Left lung (tissue), 10 donors: ENCODE results near the gene TNNI3. TPM values are rescaled to one million over a fixed set of nuclear protein-coding genes. Genes with fewer than 3 reads are reported as not detected.

ENCODE experiments used
- ATAC-seq: fragments of 200-7000 bp; cut with Tn5 transposase; one replicate; pipeline ENCODE4 v1.9.1; 2020; ENCODE audit warnings: moderate library complexity
- DNase-seq, 4 donors: peaks; one replicate each; pipeline ENCODE4 v3.0.0-alpha.2; 2013 to 2020
- H3K27ac ChIP-seq, 2 donors: fragments of 200-600 bp; sonication (generic) in 1 of 2; one replicate each; pipeline versions ENCODE4 v1.5.0 to v1.8.0; 2020 to 2021
- H3K27me3 ChIP-seq, 2 donors: fragments of 200-600 bp; sonication (generic) in 1 of 2; one replicate each; pipeline versions ENCODE4 v1.5.0 to v1.8.0; 2020 to 2021
- H3K36me3 ChIP-seq, 2 donors: fragments of 200-600 bp; sonication (generic) in 1 of 2; one replicate each; pipeline versions ENCODE4 v1.5.0 to v1.8.0; 2020 to 2021
- H3K4me1 ChIP-seq, 2 donors: fragments of 200-600 bp; one replicate each; pipeline ENCODE4 v1.8.0; 2021
- H3K4me3 ChIP-seq, 2 donors: fragments of 200-600 bp; sonication (generic) in 1 of 2; one replicate each; pipeline versions ENCODE4 v1.5.0 to v1.8.0; 2020 to 2021; ENCODE audit warnings: mild to moderate bottlenecking in 1 of 2
- H3K9me3 ChIP-seq, 2 donors: fragments of 200-600 bp; sonication (generic) in 1 of 2; one replicate each; pipeline versions ENCODE4 v1.5.0 to v1.8.0; 2020 to 2021
- CTCF ChIP-seq, 2 donors: fragments of 200-600 bp; sonication (generic) in 1 of 2; IDR thresholded peaks; one replicate each; pipeline versions ENCODE4 v1.5.0 to v1.8.0; 2021; ENCODE audit warnings: antibody characterized with exemption in 2 of 2
- intact Hi-C, 2 donors: fragments of 100-400 bp; cut with DNase I; formaldehyde crosslinking; loops; one replicate each; pipeline versions ENCODE4 v1.11.2 to v1.14.2; 2022
- polyA plus RNA-seq, 6 donors: library from polyadenylated mRNA; unstranded; fragments of 120-200 nt; gene quantifications; one replicate each; pipeline ENCODE4 v1.2.1, GENCODE V29; 2013; ENCODE audit not compliant: insufficient read length in 6 of 6
- total RNA-seq, 2 donors: library from RNA; stranded (reverse); fragmentation: NEBNext Ultra II Directional; extraction: Animal tissue kit (Norgen Biotek cat#: 25700); gene quantifications; one replicate each; pipeline ENCODE4 v1.2.1, GENCODE V29; 2021
- donor health status: DM: no; HTN: yes; CAD: no.
- donor health status: DM: no; HTN: no; CAD: no.

TNNI3 gene
- total and polyA plus RNA-seq, 8 donors, result 0.75 to 1.6 (median 0.98) TPM; not detected in 1

- DNase-seq (no peak), ATAC-seq (no peak)
- no peaks in the 10 kb centered on the region for H3K36me3 ChIP-seq
- H3K4me3 ChIP-seq, result no peak overlapping the region
- peak overlapping the region in 1 of 2 donors; percentile 57 for H3K27ac ChIP-seq
- TF ChIP-seq CTCF (IDR thresholded peaks at IDR 0.05), result no peak
- intact Hi-C loops, result no loop called here
- peaks cover 0 to 3% of the 10 kb centered on the region in 2 donors for H3K9me3 ChIP-seq
- peaks cover 34 to 64% of the 10 kb centered on the region in 2 donors for H3K27me3 ChIP-seq
- H3K4me1 ChIP-seq, result peaks cover 0 to 9% of the 10 kb centered on the region in 2 donors
Measured at GRCh38 chr19:55152017-55152416, 5.5 kb downstream of the TNNI3 start.

DNA sequence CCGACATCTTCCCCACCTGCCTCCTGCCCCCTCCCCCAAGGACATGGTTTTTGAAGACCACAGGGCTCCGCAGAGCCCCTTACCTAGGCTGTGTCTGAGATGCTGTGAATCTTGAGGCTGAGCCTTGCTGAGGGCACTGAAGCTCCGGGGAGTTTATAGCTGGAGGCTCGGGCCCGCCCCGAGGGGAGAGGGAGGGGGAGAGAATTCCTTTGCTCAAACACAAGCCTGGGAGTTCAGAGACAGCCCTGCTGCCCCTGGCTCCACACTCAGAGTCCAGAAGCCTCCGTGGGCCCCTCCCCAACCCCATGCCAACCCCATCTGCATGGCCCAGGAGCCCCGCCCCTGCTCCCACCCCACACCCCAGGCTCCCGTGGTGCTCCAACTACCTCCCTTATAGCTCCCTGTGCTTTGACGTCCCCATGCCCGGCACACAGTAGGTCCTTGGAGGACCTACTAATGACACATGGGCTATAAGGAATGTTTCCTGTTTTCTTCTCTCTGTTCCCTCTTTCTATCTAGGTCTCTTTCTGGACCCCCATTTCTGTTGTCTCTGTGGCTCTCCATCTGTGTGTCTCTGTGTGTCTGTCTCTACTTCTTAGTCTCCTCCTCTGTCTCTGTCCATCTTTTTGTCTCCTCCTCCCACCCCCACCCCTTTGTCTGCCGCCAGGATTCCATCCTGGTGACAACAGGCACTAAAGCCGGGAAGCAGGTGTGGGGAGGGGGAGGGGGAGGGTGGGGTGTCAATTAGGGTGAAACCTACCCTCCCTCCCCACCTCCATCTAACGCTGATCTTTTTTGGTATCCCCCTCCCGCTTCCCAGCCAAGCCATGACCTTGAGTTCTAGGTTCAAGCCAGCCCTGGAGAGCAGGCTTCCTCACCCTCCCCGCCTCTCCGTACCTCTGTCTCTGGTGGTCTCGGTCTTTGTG is 8.2 kb downstream of the TNNI3 start, which contains the start of gene TNNT1:
TSS of gene TNNT1 (minus strand) at position 129 of the 926 bp plus-strand sequence. CDS start 2,049 bp downstream, outside the sequence.
- Histone ChIP-seq H3K27ac (no peak within 1 kb of the TSS), H3K36me3 (no peaks in the 10 kb centered on the region), H3K4me1 (peaks cover 0 to 16% of the 10 kb centered on the region in 2 donors), H3K4me3 (no peak within 1 kb of the TSS), H3K9me3 (peaks cover 0 to 3% of the 10 kb centered on the region in 2 donors), H3K27me3 (peaks cover 36 to 73% of the 10 kb centered on the region in 2 donors)
- no peak for TF ChIP-seq CTCF (IDR thresholded peaks at IDR 0.05)
- no peak for ATAC-seq
- intact Hi-C loops, result no loop called here
- no peak for DNase-seq

DNA sequence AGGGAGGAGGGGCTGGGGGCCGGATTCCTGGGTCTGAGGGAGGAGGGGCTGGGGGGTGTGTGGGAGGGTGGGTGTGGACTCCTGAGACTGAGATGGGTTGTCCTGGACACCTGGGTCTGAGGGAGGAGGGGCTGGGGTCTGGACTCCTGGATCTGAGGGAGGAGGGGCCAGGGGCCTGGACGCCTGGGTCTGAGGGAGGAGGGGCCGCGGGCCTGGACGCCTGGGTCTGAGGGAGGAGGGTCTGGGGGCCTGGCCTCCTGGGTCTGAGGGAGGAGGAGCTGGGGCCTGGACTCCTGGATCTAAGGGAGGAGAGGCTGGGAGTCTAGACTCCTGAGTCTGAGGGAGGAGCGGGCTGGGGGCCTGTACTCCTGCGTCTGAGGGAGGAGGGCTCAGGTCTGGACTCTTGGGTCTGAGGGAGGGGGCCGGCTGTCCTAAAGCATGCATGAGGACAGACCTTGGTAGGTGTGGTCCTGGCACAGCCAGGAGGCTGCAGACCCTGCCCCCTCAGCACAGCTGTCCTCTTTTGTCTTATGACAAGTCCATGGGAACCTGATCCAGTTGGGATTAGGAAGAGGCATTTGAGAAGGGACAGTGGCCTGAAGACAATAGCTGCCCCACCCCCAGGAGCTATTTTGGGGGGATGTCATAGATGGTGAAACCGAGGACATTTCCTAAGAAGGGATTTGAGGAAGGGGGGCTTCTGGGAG is 9.8 kb downstream of the TNNI3 start:
- DNase-seq (no peak), ATAC-seq (no peak)
- H3K27ac ChIP-seq, result no peak overlapping the region
- H3K4me3 ChIP-seq, result no peak overlapping the region
- H3K9me3 ChIP-seq, result peaks cover 0 to 3% of the 10 kb centered on the region in 2 donors
- no peaks in the 10 kb centered on the region for H3K36me3 ChIP-seq
- peaks cover 0 to 16% of the 10 kb centered on the region in 2 donors for H3K4me1 ChIP-seq
- TF ChIP-seq CTCF (IDR thresholded peaks at IDR 0.05), result no peak
- intact Hi-C loops, result no loop called here
- peaks cover 50 to 74% of the 10 kb centered on the region in 2 donors for H3K27me3 ChIP-seq

DNA sequence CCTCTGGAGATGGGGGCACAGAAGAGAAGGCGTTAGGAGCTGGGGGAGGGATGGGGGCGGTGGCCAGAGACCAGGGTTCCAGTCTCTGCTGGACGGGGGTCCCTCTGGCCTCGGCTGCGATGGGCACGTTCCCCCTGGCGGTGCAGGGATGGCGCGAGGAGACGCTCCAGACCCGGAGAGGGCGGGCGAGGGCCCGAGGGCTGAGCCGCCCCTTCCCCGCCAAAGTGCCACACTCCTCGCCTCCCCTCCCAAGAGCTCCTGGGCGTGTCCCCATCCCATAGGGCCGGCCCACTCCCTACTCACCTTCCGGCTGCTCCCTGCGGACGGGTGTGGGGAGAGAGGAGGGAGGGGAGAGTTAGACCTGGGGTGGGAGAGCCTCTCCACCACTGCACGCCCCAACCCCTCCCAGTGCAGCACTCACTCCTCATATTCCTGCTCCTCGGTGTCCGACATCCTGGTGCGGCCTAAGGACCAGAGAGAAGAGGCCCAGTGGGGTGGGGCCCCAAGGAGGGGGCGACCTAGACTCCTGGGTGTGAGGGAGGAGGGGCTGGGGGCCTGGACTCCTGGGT is 10.7 kb downstream of the TNNI3 start:
- Histone ChIP-seq H3K27ac (no peak overlapping the region), H3K36me3 (no peaks in the 10 kb centered on the region), H3K4me3 (no peak overlapping the region), H3K4me1 (peaks cover 0 to 16% of the 10 kb centered on the region in 2 donors), H3K27me3 (peaks cover 54 to 82% of the 10 kb centered on the region in 2 donors), H3K9me3 (no peaks in the 10 kb centered on the region)
- no peak for TF ChIP-seq CTCF (IDR thresholded peaks at IDR 0.05)
- DNase-seq (no peak), ATAC-seq (peak; percentile 46)
- intact Hi-C loops, result no loop called here
